HG03045 (cell line): Measurements from ENCODE around the gene CHST5.

Source experiments
- ATAC-seq: cut with Tn5 transposase; IDR thresholded peaks from one replicate; pipeline ENCODE4 v1.9.1; 2021; ENCODE audit warnings: mild to moderate bottlenecking, moderate library complexity; ENCODE audit not compliant: unreplicated experiment

The CHST5 gene

GRCh38 chr16:75535901-75536300, at the start of gene CHST5:
Gene CHST5 (minus strand): TSS chr16:75536108. CDS start chr16:75530384, 5,724 bp downstream.
- ATAC-seq = no peak

GRCh38 chr16:75584108-75584507, 48.2 kb upstream of the CHST5 start:
- ATAC-seq = peak; percentile 73

GRCh38 chr16:75579281-75579834, 43.5 kb upstream of the CHST5 start:
- ATAC-seq = no peak

GRCh38 chr16:75578725-75579124, 42.8 kb upstream of the CHST5 start:
- no peak for ATAC-seq

- ATAC-seq = no peak
Observed at GRCh38 chr16:75578212-75578611, 42.3 kb upstream of the CHST5 start.

GRCh38 chr16:75576384-75576811, 40.5 kb upstream of the CHST5 start:
- peak; percentile 56 for ATAC-seq

GRCh38 chr16:75575958-75576357, 40.0 kb upstream of the CHST5 start:
- ATAC-seq = no peak

- no peak for ATAC-seq
Observed at GRCh38 chr16:75573955-75574354, 38.0 kb upstream of the CHST5 start.

GRCh38 chr16:75572864-75573542, 37.1 kb upstream of the CHST5 start:
- no peak for ATAC-seq

GRCh38 chr16:75570396-75571065, 34.6 kb upstream of the CHST5 start:
- no peak for ATAC-seq

- ATAC-seq = no peak
Observed at GRCh38 chr16:75567911-75568310, 32.0 kb upstream of the CHST5 start.

GRCh38 chr16:75566758-75567255, 30.9 kb upstream of the CHST5 start:
- ATAC-seq = peak; percentile 11

GRCh38 chr16:75566040-75566757, 30.3 kb upstream of the CHST5 start, which contains the start of gene GABARAPL2:
Gene GABARAPL2 (plus strand): TSS chr16:75566379. CDS start chr16:75566487, 108 bp downstream.
- ATAC-seq = peak; percentile 79

GRCh38 chr16:75565640-75566039, 29.7 kb upstream of the CHST5 start:
- peak; percentile 4 for ATAC-seq

- no peak for ATAC-seq
Observed at GRCh38 chr16:75559564-75560372, 23.9 kb upstream of the CHST5 start.

GRCh38 chr16:75558846-75559401, 23.0 kb upstream of the CHST5 start:
- ATAC-seq = no peak

GRCh38 chr16:75556431-75556950, 20.6 kb upstream of the CHST5 start:
- ATAC-seq = no peak

- peak; percentile 98 for ATAC-seq
Observed at GRCh38 chr16:75555707-75556430, 20.0 kb upstream of the CHST5 start, which contains the start of gene TMEM231. Gene TMEM231 (minus strand): TSS chr16:75556252. CDS start chr16:75556209, 43 bp downstream.

GRCh38 chr16:75555213-75555706, 19.4 kb upstream of the CHST5 start:
- peak; percentile 17 for ATAC-seq
